Stimulated activated CD4-positive, alpha-beta T cell treated with anti-CD3 and anti-CD28 coated beads, Interleukin-12 subunit alpha, Interleukin-12 subunit beta, amount 100 ng/mL, for 4 hours (primary cell): ENCODE results near the gene TM9SF1.

Source experiments
- DNase-seq: peaks from one replicate; pipeline ENCODE4 v3.0.0-alpha.2; 2020

TM9SF1 gene

DNA sequence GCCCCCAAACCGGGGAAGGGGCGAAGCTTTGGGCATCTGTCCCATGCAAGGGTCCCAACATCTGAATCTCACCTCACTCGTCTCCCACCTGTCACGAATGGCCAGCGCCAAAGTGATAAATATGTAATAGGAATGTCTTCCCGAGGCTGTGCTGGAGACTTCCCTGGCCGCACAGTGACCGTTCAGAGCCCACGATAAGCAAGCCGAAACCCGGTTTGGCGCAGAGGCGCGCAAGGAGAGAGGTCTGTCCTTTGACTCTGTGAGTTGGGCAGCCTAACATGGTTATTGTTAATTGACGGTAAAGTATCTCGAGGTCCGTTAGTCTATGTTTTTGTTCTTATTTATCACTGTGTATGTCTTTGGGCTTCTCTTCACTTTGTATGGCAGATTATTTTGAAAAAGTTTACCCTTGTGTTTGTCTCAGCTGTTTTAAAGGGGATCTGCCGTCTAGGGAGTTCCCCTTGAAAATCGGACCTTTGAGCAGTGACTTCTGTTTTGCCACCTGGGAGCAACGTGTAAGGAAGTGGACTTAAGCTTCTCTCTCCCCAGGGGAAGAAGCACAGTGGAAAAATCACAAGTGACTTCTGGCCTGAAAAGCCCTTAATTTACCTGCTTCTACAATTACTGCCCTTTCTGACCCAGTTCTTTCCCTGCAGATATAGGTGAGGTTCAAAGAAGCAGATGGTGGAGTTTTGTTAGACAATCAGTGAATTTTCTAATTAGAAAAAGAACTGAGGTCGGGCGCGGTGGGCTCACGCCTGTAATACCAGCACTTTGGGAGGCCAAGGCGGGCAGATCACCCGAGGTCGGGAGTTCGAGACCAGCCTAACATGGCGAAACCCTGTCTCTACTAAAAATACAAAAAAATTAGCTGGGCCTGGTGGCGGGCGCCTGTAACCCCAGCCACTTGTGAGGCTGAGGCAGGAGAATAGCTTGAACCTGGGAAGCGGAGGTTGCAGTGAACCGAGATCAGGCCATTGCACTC lies 1.1 kb upstream of the TM9SF1 start:
- DNase-seq: no peak

DNA sequence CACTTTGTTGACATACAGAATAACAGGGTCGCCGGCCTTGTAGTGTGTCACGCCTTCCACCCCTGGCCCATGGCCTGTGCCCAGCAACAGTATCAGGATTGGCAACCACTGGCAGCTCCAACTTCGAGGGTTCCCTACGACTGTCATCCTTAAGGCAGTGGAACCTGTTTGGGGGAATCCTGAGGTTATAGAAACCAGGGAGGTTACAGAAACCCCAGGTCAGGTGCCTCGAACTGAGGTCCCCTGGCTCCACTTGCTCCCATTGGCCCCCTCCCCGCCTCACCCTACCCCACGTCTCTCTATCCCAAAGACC lies 412 bp downstream of the TM9SF1 start:
- no peak for DNase-seq

DNA sequence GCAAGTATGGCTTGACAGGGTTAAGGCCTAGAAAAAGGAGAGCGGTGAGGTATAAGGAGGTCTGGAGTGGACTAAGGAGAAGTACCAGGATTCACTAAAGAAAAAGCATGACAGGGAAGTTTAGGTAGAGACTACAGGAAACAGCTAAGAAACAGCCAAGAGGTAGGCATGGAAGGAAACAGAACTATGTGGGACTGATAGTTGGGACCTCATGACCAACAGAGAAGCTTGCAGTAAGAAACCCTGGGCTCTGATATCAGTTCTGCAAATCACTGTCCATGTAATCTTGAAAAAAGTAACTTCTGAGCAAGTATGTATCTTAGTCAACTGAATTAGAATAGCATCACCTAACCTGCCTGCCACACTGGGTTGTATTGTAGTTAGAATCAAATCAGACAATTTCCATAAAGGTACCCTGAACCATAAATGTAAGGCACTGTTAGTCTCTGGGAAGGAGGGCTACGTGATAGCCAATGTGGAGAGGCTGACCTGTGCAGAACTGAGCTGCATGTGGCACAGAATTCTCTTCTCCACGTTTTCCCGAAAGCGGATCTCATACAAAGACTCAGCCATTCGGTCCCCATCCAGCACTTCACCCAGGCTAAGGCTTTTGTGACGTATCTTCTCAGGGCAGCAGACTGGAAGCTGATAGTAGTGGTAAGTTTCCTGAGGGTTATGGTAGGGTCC lies 912 bp downstream of the TM9SF1 start:
- no peak for DNase-seq

- no peak for DNase-seq
These were observed 2.3 kb downstream of the TM9SF1 start for GRCh38 chr14:24192933-24193332.

DNA sequence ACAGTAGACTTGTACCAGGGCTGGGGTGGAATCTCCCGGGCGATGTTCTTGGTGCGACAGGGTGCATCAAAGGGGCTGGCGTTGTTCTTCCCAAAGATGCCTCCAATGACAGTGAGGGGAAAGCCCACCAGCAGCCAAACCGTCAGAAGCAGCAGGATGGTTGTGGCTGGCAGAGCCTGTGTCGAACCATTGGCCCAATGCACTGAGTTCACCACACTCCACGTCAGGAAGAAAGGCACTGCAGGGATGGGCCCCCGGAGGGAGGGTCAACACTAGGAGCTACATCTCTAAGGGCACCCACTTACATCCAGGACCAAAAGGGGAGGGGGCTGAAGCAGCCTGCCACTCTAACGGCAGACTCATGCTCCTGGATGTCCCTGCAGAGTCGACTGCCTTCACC lies 4.8 kb downstream of the TM9SF1 start:
- no peak for DNase-seq

DNA sequence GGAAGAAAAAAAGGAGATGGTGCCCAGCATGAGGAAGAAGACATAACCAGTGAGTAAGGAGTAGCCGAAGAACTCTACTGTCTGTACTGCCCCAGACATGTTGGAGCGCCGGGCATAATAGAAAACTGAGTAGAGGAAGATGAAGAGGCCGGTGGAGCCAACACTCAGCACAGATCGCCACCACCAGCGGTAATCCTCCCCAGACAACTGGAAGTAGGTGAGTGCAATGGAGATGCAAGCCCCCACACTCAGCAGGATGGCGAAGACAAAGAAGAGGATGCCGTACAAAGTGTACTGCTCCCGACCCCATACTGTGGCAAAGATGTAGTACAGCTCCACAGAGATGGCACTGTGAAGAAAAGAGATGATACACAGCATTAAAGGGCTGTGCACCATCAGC lies 5.8 kb downstream of the TM9SF1 start:
- DNase-seq: no peak

DNA sequence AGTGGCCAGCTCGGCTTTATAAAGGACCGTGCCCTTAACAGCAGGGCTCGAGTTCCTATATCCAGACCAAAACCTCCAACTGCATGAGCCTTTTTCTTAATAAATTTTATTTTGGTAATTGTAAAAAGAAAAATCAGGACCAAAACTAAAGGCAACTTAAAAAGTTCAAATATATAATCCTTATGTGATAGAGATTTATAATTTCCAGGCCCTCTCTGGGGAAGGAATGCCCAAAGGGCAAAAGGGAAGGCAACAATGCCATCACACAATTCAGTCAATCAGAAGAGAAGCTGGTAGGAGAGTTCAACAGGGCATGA lies 6.2 kb downstream of the TM9SF1 start:
- DNase-seq: no peak

DNA sequence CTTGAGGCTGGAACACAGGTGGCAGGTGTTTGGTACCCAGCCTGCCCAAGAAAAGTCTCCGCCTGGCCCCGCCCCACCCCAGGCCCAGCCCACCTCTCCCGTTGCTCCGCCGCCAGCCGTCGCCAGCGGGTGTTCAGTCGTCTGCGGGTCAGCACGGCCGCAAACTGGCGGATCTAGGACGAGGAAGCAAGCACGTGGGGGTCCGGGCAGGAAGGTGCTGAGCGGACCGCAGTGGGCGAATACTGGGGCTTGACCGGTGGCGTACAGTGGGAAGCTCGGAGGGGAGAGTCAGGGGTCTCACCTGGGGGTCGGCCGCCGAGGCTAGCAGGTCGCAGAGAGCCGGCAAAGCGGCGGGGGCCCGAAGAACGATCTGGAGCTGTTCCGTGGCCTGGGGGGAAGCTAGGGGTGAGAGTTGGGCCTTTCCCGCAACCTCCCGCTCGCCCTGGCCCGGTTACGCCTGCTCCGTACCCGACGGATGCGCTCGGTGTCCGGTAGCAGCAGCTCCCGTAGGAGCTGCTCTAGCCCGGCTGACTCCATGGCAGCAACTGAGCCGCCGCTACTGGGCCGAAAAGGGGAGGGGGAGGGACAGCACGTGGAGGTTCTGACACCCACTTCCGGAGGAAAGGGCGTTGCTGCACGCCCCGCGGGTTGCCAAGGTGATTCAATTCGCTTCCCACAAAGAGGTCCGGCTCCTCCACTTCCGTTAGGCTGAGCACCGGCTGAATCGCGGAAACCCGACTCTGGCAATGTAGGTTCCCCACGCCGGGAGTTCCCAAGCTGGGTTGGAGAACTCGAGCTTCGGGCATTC lies 6.8 kb downstream of the TM9SF1 start, which contains the start of gene IPO4:
Gene IPO4, minus strand, starts transcription at position 566 of the 808 bp plus-strand sequence. Its CDS starts 29 bp downstream, at position 537.
- DNase-seq: peak; percentile 89

DNA sequence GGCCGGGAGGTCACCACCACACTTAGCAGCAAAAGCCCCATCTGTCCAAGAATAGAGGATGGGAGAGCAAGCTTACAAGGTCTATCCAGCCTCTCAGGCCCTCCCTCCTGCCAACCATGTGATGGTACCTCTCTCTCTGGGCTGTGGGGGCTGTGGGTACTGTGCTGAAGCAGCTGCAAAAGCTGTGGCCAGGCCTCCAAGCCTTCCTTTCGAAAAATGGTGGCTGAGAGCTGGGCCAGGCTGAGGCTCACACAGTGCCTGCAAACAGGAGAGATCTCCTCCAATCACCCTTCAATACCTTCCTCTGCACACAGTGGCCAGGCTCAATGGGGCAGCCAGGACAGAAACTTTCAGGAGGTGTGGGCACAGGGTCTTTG lies 7.7 kb downstream of the TM9SF1 start:
- no peak for DNase-seq

- no peak for DNase-seq
These were observed 8.3 kb downstream of the TM9SF1 start for GRCh38 chr14:24186831-24187538.

GRCh38 chr14:24185741-24186140 lies 9.5 kb downstream of the TM9SF1 start:
- DNase-seq: no peak

DNA sequence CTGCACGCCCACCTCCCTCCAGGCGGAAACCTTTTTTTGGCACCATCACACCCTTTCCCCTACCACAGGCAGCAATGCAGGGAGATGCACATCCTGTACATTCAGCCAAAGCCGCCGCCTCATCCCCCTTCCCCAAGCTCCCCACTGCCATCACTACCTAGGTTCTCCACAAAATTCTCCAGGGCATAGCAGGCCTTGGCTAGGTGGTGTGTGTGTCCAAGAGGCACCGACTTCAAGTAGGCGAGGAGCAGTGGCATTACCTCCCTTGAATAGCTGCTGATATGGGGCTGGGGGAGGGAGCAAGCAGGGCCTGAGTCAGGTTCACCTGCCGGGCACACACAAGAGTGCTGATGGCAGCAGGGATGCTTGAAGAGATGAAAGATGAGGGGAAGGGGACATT lies 10.2 kb downstream of the TM9SF1 start:
- no peak for DNase-seq

DNA sequence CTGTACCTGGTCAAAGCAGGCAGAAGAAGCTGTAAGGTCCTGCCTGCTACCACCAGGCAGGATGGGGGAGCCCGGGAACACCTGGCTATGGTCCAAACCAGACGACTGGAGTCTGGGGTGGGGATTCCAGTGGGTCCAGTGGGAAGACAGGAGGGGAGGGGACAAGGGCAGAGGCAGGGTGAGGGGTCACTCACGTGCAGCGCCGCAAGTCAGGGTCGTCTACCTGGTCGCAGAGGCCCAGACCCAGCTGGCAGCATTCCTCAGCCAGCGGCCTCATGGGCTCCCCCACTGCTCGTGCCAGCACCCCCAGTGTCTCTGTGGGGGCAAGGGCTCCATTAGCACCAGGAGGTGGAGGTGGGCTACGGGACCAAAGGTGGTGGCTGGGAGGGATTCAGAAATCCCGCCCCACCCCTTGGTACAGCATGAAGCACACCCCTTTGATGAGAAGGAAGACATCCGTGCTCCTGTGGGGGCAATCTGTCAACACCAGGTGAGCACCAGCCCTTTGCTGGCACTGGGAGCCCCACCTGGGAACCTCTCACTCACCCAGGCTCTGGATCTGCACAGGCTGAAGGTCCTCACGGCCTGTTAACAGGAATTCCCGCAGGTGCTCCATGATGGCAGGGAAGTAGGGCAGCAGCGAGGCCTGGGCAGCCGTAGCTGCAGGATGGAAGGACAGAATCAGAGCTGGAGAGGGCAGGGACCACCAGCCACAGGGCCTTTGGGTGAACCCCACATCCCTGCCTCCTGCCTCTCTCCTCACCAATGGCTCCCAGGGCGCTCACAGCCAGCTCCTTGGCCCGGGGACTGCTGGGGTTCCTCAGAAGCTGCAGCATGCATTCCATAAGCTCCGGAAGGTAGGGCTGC lies 10.9 kb downstream of the TM9SF1 start:
- DNase-seq: no peak

- no peak for DNase-seq
These were observed 12.2 kb downstream of the TM9SF1 start for GRCh38 chr14:24183014-24183481.

GRCh38 chr14:24182110-24182882 lies 12.9 kb downstream of the TM9SF1 start:
- no peak for DNase-seq

DNA sequence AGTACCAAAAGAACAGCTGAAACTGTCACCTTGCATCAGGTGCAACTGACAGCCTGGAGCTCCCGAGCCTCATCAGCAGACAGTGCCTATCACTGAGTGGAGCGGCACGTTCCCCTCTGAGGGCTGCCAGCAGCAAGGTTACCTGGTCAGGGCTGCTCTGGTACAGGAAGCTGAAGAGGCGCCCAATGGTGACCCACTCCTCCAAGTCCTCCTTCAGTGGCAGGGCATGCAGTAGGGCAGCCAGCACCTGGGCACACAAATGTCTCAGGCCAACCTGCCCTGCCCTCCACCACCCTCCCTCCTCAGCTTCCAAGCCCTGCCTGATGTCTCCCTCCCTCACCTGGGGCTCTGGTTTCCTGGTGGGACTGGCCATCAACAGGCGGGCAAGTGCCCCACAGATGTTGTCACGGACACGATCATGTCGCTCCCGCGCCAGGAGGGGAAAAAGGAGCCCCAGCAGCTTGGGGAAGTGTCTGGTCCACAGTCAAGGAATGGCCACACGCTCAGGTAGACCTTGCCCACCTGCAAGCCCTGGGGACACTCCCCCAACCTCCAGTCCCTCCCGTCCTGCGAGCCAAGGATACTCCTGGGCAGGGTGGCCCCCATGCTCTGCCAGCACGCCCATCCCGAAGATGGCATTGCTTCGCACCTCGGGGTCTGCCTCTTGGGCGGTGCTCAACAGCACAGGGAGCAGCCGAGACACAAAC lies 13.7 kb downstream of the TM9SF1 start:
- no peak for DNase-seq

DNA sequence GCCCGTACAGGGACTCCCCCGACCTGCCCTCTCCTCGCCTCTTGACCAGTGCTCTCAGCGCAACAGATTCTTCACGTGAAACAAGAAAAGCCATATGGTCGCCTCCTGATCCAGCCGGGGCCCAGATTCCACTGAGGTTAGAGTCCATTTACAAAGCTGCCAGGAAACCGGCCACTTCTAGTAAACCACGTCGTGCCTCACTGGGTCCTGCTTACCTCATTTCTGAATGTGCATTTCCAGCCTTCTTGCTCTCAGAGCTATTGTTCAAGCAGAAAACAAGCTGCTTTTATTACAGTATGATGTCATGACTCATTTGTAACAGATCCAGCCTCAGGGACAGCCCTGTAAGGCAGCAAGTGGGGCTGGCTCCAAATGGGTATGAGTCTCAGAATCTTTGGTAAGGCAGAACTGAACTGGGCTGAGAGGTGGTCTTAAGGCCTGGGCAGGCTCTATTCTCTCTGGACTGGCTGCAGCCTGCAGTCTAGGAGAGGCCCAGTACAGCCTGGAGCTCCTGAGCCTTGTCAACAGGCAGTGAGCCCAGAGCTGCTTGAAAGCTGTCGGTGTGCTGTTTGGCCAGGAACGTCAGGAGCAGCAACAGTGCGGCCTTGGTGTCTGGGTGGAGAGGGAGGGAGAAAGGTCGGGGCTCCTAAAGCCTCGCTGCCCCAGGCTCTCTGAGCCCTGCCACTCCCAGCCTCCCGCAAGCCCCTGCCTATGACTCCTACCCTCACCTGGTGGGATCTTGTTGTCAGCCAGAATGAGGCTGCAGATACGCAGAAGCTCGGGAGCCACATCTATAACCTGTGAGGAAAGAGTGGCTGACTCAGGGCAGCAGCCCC lies 15.1 kb downstream of the TM9SF1 start:
- DNase-seq: no peak

- DNase-seq: no peak
These were observed 15.8 kb downstream of the TM9SF1 start for GRCh38 chr14:24179294-24179960.
